Glutamatergic neuron (in vitro differentiated cells): ENCODE results near the gene USO1. TPM values are rescaled to one million over a fixed set of nuclear protein-coding genes. Genes with fewer than 3 reads are reported as not detected.

Experiments
- DNase-seq: peaks from one replicate; pipeline ENCODE4 v3.0.0; 2022
- H3K27ac Mint-ChIP-seq: one replicate; pipeline ENCODE4 v1.8.0; 2020; ENCODE audit warnings: mild to moderate bottlenecking, mixed read lengths, inconsistent platforms; ENCODE audit not compliant: unreplicated experiment
- H3K27me3 Mint-ChIP-seq: one replicate; pipeline ENCODE4 v1.8.0; 2020; ENCODE audit warnings: mild to moderate bottlenecking, moderate library complexity, mixed read lengths, inconsistent platforms; ENCODE audit not compliant: unreplicated experiment
- H3K36me3 Mint-ChIP-seq: one replicate; pipeline ENCODE4 v1.8.0; 2020; ENCODE audit warnings: mild to moderate bottlenecking, mixed read lengths, inconsistent platforms; ENCODE audit not compliant: unreplicated experiment
- H3K4me1 Mint-ChIP-seq: one replicate; pipeline ENCODE4 v1.8.0; 2020; ENCODE audit warnings: mild to moderate bottlenecking, low read depth, mixed read lengths, inconsistent platforms; ENCODE audit not compliant: unreplicated experiment
- H3K4me3 Mint-ChIP-seq: one replicate; pipeline ENCODE4 v1.8.0; 2020; ENCODE audit warnings: mild to moderate bottlenecking, mixed read lengths, inconsistent platforms; ENCODE audit not compliant: unreplicated experiment
- H3K9me3 Mint-ChIP-seq: one replicate; pipeline ENCODE4 v1.8.0; 2020; ENCODE audit warnings: mild to moderate bottlenecking, moderate library complexity, mixed read lengths, inconsistent platforms; ENCODE audit not compliant: unreplicated experiment
- CTCF ChIP-seq: fragments of 200-600 bp; sonication (generic); IDR thresholded peaks from one replicate; pipeline ENCODE4 v1.5.0; 2021; ENCODE audit not compliant: partially characterized antibody, unreplicated experiment
- total RNA-seq: library from RNA; stranded (reverse); fragmentation: NEBNext Ultra II Directional; extraction: Animal tissue kit (Norgen Biotek cat#: 25700); gene quantifications from one replicate; pipeline ENCODE4 v1.2.1, GENCODE V29; 2021; ENCODE audit not compliant: unreplicated experiment

The USO1 gene
- total RNA-seq, 1 donor from 2014 or later: 32.5 TPM

DNA sequence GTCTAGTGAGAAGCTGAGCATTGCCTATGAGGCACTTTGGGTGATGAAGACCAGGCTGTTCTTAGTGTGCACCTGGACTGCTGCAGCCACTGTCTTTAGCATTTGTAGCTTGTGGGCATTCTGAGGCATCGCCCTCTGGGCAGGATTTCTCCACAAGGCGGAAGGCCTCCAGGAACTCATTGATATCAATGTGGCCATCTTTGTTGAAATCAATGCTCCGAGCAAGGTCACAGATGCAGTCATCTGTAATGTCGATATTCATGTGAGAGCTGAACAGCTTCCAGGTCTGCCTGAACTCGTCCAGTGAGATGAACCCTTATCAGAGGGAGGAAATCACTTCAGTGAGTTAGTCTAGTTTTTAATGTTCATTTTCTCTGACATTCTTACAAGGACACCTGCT is 136.2 kb downstream of the USO1 start:
- peaks cover 8% of the 10 kb centered on the region for H3K4me1 Mint-ChIP-seq
- H3K27ac Mint-ChIP-seq: peak overlapping the region; percentile 43
- peaks cover 3% of the 10 kb centered on the region for H3K36me3 Mint-ChIP-seq
- DNase-seq: no peak
- H3K9me3 Mint-ChIP-seq: peaks cover 3% of the 10 kb centered on the region
- no peaks in the 10 kb centered on the region for H3K27me3 Mint-ChIP-seq
- no peak overlapping the region for H3K4me3 Mint-ChIP-seq
- TF ChIP-seq CTCF: no peak

Other genes starting within 250 kb of the USO1 start
- 21.5 TPM for gene RCHY1, start 210.2 kb upstream of the USO1 start, total RNA-seq
- gene THAP6, start 210.1 kb upstream of the USO1 start, total RNA-seq: 31.0 TPM
- not detected for gene ODAPH, start 168.5 kb upstream of the USO1 start, total RNA-seq
- 1.6 TPM for gene CDKL2, start 94.0 kb upstream of the USO1 start, total RNA-seq
- 245 TPM for gene G3BP2, start 51.2 kb upstream of the USO1 start, total RNA-seq
- not detected for gene PPEF2, start 177.9 kb downstream of the USO1 start, total RNA-seq
- 13.7 TPM for gene NAAA, start 216.4 kb downstream of the USO1 start, total RNA-seq